ENCODE data around the gene GLYATL2. TPM values are rescaled to one million over a fixed set of nuclear protein-coding genes. Genes with fewer than 3 reads are reported as not detected.

The GLYATL2 gene
- total RNA-seq, 1 donor from 2014 or later: 0.60 TPM

GRCh38 chr11:58861533-58861932 is 17.0 kb upstream of the GLYATL2 start:
- Mint-ChIP-seq H3K4me3 (ENCODE audit: low read depth) (no peak overlapping the region), H3K36me3 (ENCODE audit: insufficient read depth) (peaks cover 6% of the 10 kb centered on the region), H3K27me3 (no peaks in the 10 kb centered on the region), H3K27ac (no peak overlapping the region), H3K9me3 (ENCODE audit: low read depth) (peaks cover 63% of the 10 kb centered on the region), H3K4me1 (ENCODE audit: low read depth) (no peaks in the 10 kb centered on the region)
- TF ChIP-seq, protein P1, sequence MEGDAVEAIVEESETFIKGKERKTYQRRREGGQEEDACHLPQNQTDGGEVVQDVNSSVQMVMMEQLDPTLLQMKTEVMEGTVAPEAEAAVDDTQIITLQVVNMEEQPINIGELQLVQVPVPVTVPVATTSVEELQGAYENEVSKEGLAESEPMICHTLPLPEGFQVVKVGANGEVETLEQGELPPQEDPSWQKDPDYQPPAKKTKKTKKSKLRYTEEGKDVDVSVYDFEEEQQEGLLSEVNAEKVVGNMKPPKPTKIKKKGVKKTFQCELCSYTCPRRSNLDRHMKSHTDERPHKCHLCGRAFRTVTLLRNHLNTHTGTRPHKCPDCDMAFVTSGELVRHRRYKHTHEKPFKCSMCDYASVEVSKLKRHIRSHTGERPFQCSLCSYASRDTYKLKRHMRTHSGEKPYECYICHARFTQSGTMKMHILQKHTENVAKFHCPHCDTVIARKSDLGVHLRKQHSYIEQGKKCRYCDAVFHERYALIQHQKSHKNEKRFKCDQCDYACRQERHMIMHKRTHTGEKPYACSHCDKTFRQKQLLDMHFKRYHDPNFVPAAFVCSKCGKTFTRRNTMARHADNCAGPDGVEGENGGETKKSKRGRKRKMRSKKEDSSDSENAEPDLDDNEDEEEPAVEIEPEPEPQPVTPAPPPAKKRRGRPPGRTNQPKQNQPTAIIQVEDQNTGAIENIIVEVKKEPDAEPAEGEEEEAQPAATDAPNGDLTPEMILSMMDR (IDR thresholded peaks at IDR 0.05; ENCODE audit: unreplicated experiment): no peak
- DNase-seq (ENCODE audit: low spot score, unreplicated experiment): no peak

DNA sequence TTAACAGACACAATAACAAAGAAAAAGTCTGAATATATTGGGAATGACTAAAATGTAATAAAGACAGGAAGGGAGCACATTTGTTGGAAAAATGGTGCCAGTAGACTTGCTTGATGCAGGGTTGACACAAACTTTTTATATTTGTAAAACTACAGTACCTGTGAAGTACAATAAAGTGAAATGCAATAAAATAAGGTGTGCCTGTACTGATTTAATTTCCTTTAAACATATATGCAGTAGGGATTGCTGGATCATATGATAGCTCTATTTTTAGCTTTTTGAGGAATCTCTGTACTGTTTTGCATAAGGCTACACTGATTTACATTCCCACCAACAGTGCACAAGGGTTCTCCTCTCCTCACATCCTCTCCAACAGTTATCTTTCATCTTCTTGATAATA is 12.3 kb upstream of the GLYATL2 start:
- no peaks in the 10 kb centered on the region for H3K27me3 Mint-ChIP-seq
- no peak for DNase-seq (ENCODE audit: low spot score, unreplicated experiment)
- H3K36me3 Mint-ChIP-seq (ENCODE audit: insufficient read depth): no peaks in the 10 kb centered on the region
- H3K4me3 Mint-ChIP-seq (ENCODE audit: low read depth): no peak overlapping the region
- no peaks in the 10 kb centered on the region for H3K4me1 Mint-ChIP-seq (ENCODE audit: low read depth)
- H3K9me3 Mint-ChIP-seq (ENCODE audit: low read depth): peaks cover 54% of the 10 kb centered on the region
- H3K27ac Mint-ChIP-seq: no peak overlapping the region
- TF ChIP-seq, protein P1 (IDR thresholded peaks at IDR 0.05; ENCODE audit: unreplicated experiment): no peak

DNA sequence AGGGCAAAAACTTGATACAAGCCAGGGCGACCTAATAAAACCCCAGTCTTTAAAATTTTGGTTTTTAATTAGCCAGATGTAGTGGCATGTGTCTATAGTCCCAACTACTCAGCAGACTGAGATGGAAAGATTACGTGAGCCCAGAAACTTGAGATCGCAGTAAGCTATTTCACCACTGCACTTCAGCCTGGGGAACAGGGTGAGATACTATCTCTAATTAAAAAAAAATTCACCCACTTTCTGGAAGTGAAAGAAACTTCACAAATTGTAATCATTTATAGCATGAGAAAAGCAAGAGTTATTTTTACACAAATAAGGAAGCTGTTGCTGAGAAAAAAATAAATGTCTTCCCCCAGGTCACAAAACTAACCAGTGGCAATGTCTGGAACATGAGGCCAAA is 882 bp upstream of the GLYATL2 start:
- no peak for DNase-seq (ENCODE audit: low spot score, unreplicated experiment)
- H3K36me3 Mint-ChIP-seq (ENCODE audit: insufficient read depth): peaks cover 2% of the 10 kb centered on the region
- TF ChIP-seq, protein P1 (IDR thresholded peaks at IDR 0.05; ENCODE audit: unreplicated experiment): no peak
- no peak overlapping the region for H3K27ac Mint-ChIP-seq
- H3K27me3 Mint-ChIP-seq: no peaks in the 10 kb centered on the region
- no peak overlapping the region for H3K4me3 Mint-ChIP-seq (ENCODE audit: low read depth)
- H3K4me1 Mint-ChIP-seq (ENCODE audit: low read depth): no peaks in the 10 kb centered on the region
- H3K9me3 Mint-ChIP-seq (ENCODE audit: low read depth): peaks cover 36% of the 10 kb centered on the region

DNA sequence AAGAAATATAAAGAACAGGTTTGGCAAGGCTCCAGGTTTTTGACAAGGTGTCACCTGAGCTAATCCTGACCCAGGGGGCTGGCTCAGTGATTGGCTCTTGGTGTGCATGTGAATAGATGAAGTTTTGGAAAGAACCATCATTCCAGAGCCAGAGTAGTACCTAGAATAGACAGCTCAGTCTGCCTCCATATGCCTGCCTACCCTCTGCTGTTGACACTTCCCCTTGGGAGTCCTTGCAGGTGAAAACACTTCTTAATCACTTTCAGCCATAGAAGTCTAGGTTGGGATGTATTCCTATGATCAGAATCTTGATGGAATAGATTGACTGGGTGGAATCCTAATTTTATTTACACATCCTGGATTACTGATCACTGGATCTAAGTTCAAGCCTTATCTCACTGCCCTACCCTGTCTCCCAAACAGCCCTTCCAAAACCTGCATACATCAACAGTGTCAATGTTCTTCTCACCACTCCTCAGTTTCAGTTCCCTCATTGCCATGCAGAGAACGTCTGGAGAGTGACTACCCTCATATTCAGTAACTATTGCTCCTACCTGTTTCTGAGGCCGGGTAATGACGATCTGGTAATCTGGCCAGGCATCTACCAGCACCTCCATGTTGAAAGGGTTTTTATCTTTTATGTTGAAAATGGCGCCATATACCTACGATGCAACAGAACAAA is 6.7 kb downstream of the GLYATL2 start:
- no peaks in the 10 kb centered on the region for H3K27me3 Mint-ChIP-seq
- no peak overlapping the region for H3K27ac Mint-ChIP-seq
- TF ChIP-seq, protein P1 (IDR thresholded peaks at IDR 0.05; ENCODE audit: unreplicated experiment): no peak
- no peak for DNase-seq (ENCODE audit: low spot score, unreplicated experiment)
- H3K4me3 Mint-ChIP-seq (ENCODE audit: low read depth): no peak overlapping the region
- H3K4me1 Mint-ChIP-seq (ENCODE audit: low read depth): no peaks in the 10 kb centered on the region
- peaks cover 42% of the 10 kb centered on the region for H3K9me3 Mint-ChIP-seq (ENCODE audit: low read depth)
- peaks cover 22% of the 10 kb centered on the region for H3K36me3 Mint-ChIP-seq (ENCODE audit: insufficient read depth)

DNA sequence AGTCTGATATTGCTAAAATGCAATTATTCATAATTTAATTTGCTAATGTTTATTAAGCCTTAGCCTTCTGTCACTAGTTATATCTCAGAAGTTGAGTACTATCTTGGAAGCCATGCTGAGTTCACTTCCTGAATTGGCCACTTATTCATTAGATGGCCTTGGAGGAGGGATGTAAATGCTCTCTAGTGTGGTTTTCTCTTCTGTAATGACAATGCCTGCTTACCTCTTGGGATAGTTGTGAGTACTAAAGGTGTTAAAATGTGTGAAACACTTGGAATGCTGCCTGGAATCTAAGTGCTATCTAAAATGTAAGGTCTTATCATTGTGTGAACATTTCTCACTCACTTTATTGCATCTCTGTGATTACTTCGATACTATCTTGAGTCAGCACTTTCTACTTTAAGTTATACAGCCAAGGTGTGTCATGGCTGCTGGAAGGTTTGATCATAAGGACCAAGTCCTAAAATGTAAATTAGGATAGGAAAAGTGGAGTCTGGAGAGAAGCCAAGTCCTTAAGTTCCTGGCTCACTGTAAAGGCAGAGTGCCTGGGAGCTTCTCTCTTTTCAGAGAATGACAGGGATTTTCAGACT is 12.4 kb downstream of the GLYATL2 start:
- Mint-ChIP-seq H3K9me3 (ENCODE audit: low read depth) (peaks cover 38% of the 10 kb centered on the region), H3K27me3 (no peaks in the 10 kb centered on the region), H3K4me3 (ENCODE audit: low read depth) (no peak overlapping the region), H3K4me1 (ENCODE audit: low read depth) (no peaks in the 10 kb centered on the region), H3K27ac (no peak overlapping the region), H3K36me3 (ENCODE audit: insufficient read depth) (peaks cover 18% of the 10 kb centered on the region)
- no peak for DNase-seq (ENCODE audit: low spot score, unreplicated experiment)
- TF ChIP-seq, protein P1 (IDR thresholded peaks at IDR 0.05; ENCODE audit: unreplicated experiment): no peak
